Measurements from ENCODE around the gene CMYA5.
"Not testable (repeated sequence)": the region's sequence is repeated elsewhere in the genome, so short reads cannot be mapped to it uniquely, and the experiment has no call there.

Gene CMYA5

DNA sequence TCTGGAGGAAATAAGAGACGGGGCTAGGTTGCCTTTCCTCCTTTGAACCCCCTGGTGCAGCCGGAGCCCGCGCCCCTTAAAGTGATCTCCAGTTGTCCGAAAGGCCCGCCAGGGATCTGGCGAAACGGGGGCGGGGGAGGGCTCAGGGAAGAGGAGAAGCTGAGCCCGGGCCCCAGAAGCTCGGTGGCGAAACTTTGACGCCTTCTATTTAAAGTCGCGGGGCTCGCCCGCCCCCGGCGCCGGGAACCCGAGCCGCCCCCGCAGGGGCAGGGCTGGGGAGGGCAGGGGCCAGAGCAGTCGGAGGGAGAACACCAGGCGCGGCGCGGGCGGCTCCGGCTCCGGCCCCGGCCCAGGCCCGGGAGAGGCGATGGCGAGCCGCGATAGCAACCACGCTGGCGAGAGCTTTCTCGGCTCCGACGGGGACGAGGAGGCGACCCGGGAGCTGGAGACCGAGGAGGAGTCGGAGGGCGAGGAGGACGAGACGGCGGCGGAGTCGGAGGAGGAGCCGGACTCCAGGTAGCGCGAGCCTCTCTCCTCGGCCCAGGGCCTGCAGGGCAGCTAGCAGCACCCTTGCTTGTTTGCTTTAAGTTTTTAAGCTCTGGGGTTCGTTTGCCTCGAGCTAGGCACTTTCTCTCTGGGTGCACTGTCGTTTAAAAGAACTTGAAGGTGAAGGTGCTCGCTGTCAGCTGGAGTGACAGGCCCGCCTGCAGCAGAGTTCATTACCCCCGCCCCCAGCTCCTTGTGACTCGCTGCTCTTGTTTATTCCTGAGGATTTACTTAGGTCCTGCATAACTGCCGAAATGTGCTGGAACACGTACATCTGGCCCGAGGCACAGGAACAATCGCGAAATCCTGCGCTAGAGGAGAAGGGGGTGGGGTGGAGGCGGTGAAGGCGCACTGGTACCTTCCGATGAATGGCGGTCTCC, at the start of gene CMYA5:
Gene CMYA5 (plus strand): TSS at position 296 of the 926 bp plus-strand sequence. CDS start 72 bp downstream, at position 368.
- no peak for DNase-seq (ENCODE audit: low spot score)

DNA sequence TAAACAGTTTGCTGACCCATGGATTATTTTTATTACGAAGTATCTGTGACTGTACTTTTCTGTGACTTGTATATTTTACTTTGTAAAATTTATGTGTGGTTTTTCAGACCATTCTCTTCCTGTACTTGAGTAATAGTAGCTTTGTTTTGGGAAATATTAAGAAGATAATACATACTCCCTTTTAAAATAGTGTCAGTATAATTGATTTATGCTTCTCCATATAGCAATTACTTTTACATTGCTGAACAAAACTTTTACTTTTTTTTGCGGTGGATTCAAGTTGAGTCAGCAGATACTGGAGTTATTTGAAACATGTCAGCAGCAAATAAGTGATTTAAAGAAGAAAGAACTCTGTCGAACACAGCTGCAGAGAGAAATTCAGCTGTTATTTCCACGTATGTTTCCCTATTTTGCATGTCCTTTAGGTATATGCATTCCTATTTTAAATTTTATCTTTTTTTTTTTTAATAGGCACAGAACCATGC, 49.0 kb upstream of the CMYA5 start:
- DNase-seq (ENCODE audit: low spot score): no peak

DNA sequence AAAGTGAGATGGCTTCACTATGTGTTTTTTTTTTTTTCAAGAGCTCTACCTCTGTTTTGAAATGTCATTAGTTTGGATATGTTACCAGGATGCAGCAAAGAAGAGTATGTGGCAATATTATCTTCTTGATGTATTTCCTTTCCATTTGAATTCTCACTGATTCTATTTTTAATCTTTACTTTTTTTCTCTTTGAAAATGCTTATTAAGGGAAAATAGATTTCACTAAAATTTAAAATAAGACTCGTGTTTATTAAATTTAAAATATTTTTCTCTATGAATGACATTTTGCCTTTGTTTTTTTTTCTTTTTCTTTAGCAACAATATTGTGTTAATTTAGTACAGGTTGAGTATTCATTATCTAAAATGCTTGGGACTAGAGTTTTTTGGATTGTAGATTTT, 48.2 kb upstream of the CMYA5 start:
- no peak for DNase-seq (ENCODE audit: low spot score)

DNA sequence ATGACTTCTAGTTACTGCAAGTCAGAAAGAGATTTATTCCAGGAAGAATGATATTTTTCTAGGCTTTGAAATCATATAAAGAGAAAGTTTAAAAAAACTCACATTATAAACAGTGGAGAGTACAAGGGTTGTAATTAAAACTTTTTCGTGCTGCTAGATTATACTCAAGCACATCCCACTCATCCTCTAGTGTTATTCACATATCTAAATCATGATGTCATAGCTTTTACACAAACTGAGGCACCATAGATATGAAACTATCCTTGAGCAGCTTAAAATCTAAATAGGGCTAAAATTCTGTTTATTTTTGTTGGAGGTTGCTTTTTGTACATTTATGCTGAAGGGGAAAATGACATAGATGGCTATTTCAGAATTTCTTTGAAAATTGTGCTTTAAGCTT, 47.4 kb upstream of the CMYA5 start:
- DNase-seq (ENCODE audit: low spot score): no peak

DNA sequence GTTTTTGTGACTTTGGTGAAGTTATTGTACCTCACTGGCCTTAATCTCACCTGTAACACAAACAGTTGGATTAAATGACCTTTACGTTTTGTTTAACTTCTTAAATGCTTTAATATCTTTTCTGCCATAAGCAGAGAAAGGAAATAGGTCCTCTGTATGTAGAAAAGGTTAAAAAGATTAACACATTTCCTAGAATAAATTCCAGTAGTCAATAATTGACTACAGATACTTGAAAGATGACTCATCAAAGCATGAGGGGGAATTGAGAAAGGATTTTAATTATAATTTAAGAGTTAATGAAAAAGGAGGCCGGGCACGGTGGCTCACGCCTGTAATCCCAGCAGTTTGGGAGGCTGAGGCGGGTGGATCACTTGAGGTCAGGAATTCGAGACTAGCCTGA, 35.8 kb upstream of the CMYA5 start:
- DNase-seq (ENCODE audit: low spot score): no peak

DNA sequence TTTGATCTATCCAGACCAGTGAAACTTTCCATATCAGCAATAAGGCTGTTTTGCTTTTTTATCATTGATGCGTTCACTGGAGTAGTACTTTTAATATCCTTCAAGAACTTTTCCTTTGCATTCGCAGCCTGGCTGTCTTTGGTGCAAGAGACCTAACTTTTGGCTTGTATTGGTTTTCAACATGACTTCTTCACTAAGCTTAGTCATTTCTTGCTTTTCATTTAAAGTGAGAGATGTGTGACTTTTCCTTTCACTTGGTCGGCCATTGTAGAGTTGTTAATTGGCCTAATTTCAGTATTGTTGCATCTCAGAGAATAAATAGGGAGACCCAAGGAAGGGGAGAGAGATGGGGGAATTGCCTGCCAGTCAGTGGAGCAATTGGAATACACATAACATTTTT, 26.4 kb upstream of the CMYA5 start:
- no peak for DNase-seq (ENCODE audit: low spot score)

- DNase-seq (ENCODE audit: low spot score): no peak
These were observed 22.9 kb upstream of the CMYA5 start for GRCh38 chr5:79666758-79667157.

DNA sequence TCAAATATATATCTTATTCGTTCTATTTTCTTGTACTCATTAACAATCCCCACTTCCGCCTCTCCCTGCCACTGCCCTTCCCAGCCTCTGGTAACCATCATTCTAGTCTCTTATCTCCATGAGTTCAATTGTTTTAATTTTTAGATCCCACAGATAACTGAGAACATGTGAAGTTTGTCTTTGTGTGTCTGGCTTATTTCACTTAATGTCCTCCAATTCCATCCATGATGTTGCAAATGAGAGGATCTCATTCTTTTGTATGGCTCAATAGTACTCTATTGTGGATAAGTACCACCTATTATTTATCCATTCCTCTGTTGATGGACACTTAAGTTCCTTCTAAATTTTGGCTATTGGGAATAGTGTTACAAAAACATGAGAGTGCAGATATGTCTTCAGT, 17.2 kb upstream of the CMYA5 start:
- no peak for DNase-seq (ENCODE audit: low spot score)

DNA sequence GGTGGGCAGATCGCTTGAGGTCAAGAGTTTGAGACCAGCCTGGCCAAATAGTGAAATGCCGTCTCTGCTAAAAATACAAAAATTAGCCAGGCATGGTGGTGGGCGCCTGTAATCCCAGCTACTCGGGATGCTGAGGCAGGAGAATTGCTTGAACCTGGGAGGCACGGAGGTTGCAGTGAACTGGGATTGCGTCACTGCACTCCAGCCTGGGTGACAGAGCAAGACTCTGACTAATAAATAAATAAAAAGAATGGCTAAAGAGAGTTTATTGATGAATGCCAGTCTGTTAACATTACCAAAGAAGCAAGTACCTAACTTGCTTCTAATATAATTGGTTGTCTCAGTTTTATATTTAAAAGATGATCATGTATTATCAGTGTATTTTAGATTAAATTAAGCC, 13.3 kb upstream of the CMYA5 start:
- DNase-seq (ENCODE audit: low spot score): not testable (repeated sequence)

DNA sequence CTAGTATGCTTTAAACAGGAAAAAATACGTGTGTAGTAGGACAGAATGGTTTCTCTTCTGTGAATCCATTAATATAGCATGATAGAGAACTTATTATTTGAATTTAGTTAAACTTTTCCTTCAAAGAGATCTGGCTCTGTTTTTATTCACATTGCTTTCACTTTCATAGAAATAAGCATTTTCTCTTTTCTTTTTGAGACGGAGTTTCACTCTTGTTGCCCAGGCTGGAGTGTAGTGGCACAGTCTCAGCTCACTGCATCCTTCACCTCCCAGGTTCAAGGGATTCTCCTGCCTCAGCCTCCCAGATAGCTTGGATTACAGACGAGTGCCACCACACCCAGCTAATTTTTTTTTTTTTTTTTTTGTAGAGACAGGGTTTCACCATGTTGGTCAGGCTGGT, 7.5 kb upstream of the CMYA5 start:
- not testable (repeated sequence) for DNase-seq (ENCODE audit: low spot score)

- no peak for DNase-seq (ENCODE audit: low spot score)
These were observed 4.9 kb upstream of the CMYA5 start for GRCh38 chr5:79684782-79685181.

DNA sequence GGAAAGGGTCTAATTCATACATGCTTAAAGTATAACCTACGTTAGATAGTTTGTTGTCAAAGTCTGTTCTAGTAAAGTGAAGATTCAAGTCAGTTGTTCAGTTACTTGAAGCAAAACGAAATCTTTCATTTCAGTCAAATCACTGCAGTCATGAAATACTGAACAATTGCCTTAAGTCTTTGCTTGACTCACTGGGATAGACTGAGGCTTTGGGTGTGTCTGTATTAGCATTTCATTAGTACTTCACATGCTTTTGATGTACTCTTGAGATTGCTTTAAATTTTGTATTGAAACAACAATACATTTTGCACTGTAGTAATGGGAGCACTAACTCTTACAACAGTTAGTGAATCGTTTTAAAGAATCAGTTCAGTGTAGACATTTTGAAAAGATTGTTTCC, 4.0 kb upstream of the CMYA5 start:
- DNase-seq (ENCODE audit: low spot score): no peak

GRCh38 chr5:79686799-79687198, 2.8 kb upstream of the CMYA5 start:
- DNase-seq (ENCODE audit: low spot score): no peak

DNA sequence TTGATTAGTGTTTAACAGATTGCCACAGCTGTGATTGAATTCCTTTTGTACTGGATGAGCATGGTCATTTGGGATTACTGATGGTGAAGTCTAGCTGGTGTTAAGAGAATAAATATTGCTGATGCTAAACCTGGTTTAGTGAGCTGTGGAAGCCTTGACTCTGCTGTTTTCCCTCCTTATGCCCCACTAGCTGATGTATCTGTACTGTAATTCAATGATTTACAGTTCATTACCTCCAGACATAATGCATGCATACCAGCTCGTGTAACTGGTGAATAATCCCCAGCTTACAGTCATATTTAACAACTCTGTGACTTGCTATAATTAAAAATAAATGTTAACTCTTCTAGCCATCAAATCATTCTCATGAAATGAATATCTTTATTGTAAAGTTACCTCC, 1.7 kb upstream of the CMYA5 start:
- DNase-seq (ENCODE audit: low spot score): no peak

- no peak for DNase-seq (ENCODE audit: low spot score)
These were observed 1.4 kb downstream of the CMYA5 start for GRCh38 chr5:79691007-79691406.

DNA sequence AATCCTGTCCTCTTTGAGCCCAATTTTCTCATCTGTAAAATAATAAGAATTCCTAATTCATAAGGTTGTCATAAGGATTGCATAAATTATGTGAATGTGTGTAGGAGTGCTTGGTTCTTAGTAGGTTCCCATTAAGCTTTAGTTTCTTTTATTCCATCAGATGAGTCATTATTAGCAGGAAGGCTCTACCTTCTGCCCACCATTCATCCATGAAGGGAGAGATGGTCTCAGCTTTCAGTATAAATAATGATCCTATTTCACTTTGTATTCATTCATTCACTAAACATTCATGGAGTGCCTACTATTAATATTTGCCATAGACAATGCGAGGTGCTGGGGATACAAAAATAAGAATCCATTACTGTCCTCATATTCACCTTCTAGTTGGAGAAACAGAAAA, 3.0 kb downstream of the CMYA5 start:
- DNase-seq (ENCODE audit: low spot score): no peak

GRCh38 chr5:79694183-79694582, 4.5 kb downstream of the CMYA5 start:
- no peak for DNase-seq (ENCODE audit: low spot score)

DNA sequence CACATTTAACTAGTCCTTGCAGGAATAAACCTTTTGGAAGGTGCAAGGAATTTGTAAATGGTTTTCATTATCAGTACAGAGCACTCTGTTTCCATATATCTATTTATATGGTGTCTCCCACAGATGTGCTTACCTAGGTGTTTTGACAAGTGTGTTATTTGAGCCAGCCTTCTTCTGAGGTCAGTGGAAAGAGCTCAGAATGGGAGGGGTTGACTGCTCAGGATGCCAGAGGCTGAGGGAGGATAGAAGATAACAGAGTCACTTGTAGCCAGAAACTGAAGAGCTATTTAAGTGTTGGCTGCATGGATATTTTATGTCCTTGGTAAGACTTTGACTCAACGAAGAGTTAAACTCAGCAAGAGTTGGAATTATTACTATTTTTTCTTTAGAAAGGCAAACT, 5.0 kb downstream of the CMYA5 start:
- DNase-seq (ENCODE audit: low spot score): no peak

DNA sequence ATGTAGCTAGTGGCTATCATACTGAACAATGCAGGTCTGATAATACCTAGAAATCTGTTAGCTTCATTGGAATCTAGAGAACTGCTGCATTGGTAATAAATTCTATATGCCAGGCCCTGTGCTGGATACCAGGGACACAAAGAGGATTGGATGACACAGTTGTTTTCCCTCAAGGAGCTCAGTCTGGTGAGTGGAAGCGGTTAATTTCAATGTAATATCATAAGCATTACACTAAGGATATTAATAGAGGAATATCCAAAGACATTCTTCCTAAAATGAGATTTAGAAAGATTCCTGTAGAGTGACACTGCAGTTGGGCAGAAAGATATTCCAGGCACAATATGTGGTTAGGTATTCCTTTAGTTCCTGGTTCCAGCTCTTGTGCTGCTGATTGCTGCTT, 5.9 kb downstream of the CMYA5 start:
- DNase-seq (ENCODE audit: low spot score): no peak

DNA sequence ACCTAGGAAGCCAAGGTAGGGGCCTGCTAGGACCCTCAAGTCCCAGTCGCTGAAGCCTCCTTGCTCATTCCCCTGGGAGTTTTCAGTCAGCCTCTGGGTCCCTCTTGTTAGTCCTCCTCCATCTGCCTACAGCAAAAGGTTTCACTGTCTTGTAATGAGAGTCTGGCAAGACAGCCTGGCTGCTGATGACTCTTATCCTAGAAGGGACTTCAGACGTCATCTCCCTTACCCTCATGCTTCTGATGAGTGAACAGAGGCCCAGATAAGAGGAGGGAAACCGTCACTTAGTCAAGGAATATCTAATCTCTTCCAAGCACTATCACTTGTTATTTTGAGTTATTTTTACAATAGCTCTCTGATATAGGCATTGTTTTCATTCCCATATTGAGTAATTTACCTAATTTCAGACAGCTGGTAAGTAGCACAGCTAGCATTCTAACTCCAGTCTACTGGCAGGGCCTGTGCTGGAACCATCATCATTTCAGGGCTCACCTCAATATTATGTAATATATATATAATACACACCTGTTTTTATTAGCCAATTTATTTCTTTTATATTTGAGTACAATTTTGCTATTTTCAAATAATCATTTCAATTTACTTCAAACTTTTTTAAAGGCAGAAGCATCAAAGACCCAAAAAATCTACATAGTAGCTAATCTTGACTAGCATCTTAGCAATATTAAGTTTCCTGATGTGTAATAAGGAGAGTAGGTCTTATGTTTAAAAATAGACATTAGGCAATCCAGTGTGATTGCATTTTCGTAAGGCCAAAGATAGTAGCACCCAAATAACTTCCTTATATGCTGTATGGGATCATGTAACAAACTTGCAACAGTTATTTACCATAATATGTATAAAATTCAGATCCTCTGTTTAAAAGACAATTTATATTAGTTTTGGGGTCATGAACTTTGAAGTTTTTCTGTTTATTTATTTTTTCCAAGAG, 7.9 kb downstream of the CMYA5 start:
- DNase-seq (ENCODE audit: low spot score): no peak

DNA sequence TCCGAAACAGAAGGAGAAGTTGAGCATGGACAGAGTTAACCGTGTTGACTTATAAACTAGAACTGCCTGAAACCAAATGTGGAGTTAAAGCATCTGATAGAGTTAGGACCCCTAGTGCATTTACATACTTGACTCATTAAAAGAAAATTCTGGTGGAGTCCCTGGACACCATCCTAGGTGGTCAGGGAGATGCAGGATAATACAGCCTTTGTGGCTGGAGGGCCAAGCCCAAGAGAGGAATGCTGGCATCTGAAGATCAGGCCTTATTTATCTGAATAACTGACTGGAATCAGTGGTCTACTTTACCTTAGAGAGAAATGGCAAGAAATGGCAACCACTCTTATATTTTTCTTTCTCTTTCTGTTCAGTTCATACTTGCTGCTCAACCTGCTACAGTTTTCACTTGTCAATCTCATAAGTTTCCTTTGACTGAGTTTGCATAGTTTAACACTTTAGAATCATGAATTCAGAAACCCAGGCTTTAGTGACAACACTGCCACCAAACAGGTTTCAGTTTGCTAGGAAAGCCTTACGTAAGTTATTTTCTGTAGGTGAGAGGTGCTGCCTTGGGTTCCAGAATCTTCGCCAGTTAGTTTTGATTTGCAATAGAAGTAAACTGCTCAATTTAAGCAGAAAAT, 10.2 kb downstream of the CMYA5 start:
- no peak for DNase-seq (ENCODE audit: low spot score)
